C4-2B (cell line): ENCODE results near the gene PACSIN2.
A peak's percentile ranks its signal among the peaks of the same experiment; 100 is the strongest.

ENCODE experiments used
- H3K27ac ChIP-seq: fragments of 450-650 bp; 2 replicates; pipeline ENCODE4 v1.5.1; 2017
- CTCF ChIP-seq: fragments of 450-650 bp; conservative IDR thresholded peaks from 2 replicates; pipeline ENCODE4 v1.5.1; 2017; ENCODE audit warnings: mild to moderate bottlenecking
- ZFX ChIP-seq: fragments of 450-650 bp; IDR thresholded peaks from 2 replicates; pipeline ENCODE4 v1.6.1; 2017

PACSIN2 gene

GRCh38 chr22:43017525-43018460, 2.8 kb upstream of the PACSIN2 start:
- no peak for TF ChIP-seq ZFX
- no peak for TF ChIP-seq CTCF

GRCh38 chr22:43016150-43016549, 1.2 kb upstream of the PACSIN2 start:
- peak overlapping the region; percentile 67; the same call in 1 of the 2 replicates for H3K27ac ChIP-seq

More at GRCh38 chr22:43017525-43018460, 2.8 kb upstream of the PACSIN2 start:
- H3K27ac ChIP-seq = peak overlapping the region; percentile 51

DNA sequence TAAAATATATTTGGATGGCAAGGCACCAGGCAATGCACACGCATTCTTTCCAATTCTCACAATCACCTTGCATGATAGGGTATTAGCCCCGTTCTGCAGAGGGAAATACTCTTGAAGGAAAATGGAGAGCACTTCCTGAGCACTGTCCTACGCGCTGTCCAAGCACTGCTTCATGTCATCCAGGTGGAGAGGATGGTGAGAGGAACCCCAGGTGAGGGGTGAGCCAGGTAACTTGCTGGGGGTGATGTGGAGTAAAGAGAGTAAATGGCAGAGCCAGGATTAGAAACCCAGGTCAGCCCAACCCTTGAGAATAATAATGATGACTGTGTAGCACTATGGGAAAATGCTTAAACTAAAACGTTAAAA, 711 bp upstream of the PACSIN2 start:
- H3K27ac ChIP-seq = peak overlapping the region; percentile 67
- TF ChIP-seq CTCF = no peak
- no peak for TF ChIP-seq ZFX

DNA sequence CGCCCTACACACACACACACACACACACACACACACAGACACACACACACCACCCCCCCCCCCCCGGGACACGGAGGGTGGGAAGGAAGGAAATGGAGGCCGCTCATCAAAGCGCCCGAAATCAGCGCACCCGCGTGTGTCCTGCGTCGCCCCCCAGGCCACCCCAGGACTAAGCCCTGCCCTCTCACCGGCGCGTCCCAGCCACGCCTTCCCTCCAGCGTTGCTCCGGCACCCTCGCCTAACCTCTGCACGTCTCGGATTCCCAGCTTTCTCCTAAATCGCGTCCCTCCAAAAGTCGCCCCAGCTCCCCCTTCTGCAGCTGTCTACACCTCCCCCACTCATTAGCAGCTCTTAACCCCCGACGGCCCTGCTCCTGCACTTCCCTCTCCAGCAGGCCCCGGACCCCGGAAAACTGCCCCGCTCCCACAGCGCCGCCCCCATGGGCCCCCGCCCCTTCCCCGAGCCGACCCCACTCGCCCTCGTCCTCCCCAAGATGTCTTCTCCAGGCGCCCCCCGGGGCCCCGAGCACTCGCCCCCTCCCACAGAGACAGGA, 557 bp downstream of the PACSIN2 start:
- TF ChIP-seq ZFX = no peak
- H3K27ac ChIP-seq = peak overlapping the region; percentile 67

- no peak for TF ChIP-seq CTCF
- TF ChIP-seq ZFX = no peak
- H3K27ac ChIP-seq = peak overlapping the region; percentile 67
Observed at GRCh38 chr22:43013355-43014315, 1.3 kb downstream of the PACSIN2 start.

GRCh38 chr22:43012390-43012789, 2.6 kb downstream of the PACSIN2 start:
- H3K27ac ChIP-seq = no peak overlapping the region

DNA sequence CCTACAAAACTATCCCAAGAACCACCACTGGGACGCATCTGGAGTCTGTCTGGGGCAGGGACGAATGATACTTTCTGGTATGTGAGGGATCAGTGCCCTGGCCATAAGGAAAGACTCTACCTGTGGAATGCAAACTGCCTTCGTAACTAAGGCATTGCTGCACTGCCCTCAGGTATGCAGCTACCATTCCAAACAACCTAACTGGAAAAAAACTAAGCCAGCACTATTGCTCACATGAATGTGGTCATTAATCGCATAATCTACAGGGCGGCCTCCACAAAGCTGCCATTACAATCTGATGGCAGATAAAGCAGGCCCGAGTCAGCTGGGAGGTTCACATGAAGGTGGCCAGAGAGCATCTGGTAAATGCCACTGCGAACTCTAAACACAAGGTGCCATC, 3.9 kb downstream of the PACSIN2 start:
- H3K27ac ChIP-seq = no peak overlapping the region
- TF ChIP-seq ZFX (no peak), CTCF (no peak)

More at GRCh38 chr22:43012390-43012789, 2.6 kb downstream of the PACSIN2 start:
- TF ChIP-seq CTCF (no peak), ZFX (no peak)

- no peak for TF ChIP-seq ZFX
- no peak for TF ChIP-seq CTCF
- no peak overlapping the region for H3K27ac ChIP-seq
Observed at GRCh38 chr22:43009444-43009843, 5.5 kb downstream of the PACSIN2 start.
